CD4-positive, alpha-beta T cell treated with Interleukin-1 beta for 1 hour (primary cell): Measurements from ENCODE around the gene NBPF6.
"Not testable (repeated sequence)": the region's sequence is repeated elsewhere in the genome, so short reads cannot be mapped to it uniquely, and the experiment has no call there.

ENCODE experiments used
- DNase-seq, 2 donors: peaks; one replicate each; pipeline ENCODE4 v3.0.0-alpha.2; 2020 to 2022

Gene NBPF6

GRCh38 chr1:108502624-108503023, 52.5 kb downstream of the NBPF6 start:
- no peak for DNase-seq

- DNase-seq = no peak
These were observed 53.1 kb downstream of the NBPF6 start for GRCh38 chr1:108503062-108503733.

GRCh38 chr1:108504447-108504846, 54.3 kb downstream of the NBPF6 start:
- DNase-seq = no peak

GRCh38 chr1:108505763-108506070, 55.6 kb downstream of the NBPF6 start:
- peak in 1 of 2 donors; percentile 37 for DNase-seq

- no peak for DNase-seq
These were observed 61.6 kb downstream of the NBPF6 start for GRCh38 chr1:108511764-108512163.

- DNase-seq = peak; percentile 3 to 57
These were observed 62.3 kb downstream of the NBPF6 start for GRCh38 chr1:108512239-108513043.

GRCh38 chr1:108513044-108513415, 62.9 kb downstream of the NBPF6 start:
- DNase-seq = no peak

- DNase-seq = not testable (repeated sequence)
These were observed 63.8 kb downstream of the NBPF6 start for GRCh38 chr1:108513914-108514313.

- not testable (repeated sequence) for DNase-seq
These were observed 67.3 kb downstream of the NBPF6 start for GRCh38 chr1:108517301-108517897.
